Esophagus squamous epithelium (tissue), 5 donors: ENCODE measurements around the gene SLC13A4. TPM values are rescaled to one million over a fixed set of nuclear protein-coding genes. Genes with fewer than 3 reads are reported as not detected.

Experiments
- DNase-seq: peaks from one replicate; lab custom pipeline; 2025; lab: John Stamatoyannopoulos, UW
- H3K27ac ChIP-seq, 4 donors: fragments of 200-600 bp; sonication (generic); one replicate each; pipeline ENCODE4 v1.5.1; 2016 to 2019; ENCODE audit warnings: mild to moderate bottlenecking in 1 of 4
- H3K27me3 ChIP-seq, 4 donors: fragments of 200-600 bp; sonication (generic); 1 replicate in 3 of 4; 2 replicates in 1 of 4; pipeline versions ENCODE4 v1.5.1 to v1.6.0; 2017 to 2021; ENCODE audit warnings: antibody characterized with exemption in 1 of 4
- H3K36me3 ChIP-seq, 3 donors: fragments of 200-600 bp; sonication (generic); one replicate each; pipeline ENCODE4 v1.5.1; 2016 to 2019
- H3K4me1 ChIP-seq, 3 donors: fragments of 200-600 bp; sonication (generic); one replicate each; pipeline ENCODE4 v1.5.1; 2017 to 2019
- H3K4me3 ChIP-seq, 4 donors: fragments of 200-600 bp; sonication (generic); 1 replicate in 3 of 4; 2 replicates in 1 of 4; pipeline ENCODE4 v1.5.1; 2016 to 2019; ENCODE audit warnings: mild to moderate bottlenecking in 2 of 4, moderate library complexity in 1 of 4
- H3K9me3 ChIP-seq, 3 donors: fragments of 200-600 bp; sonication (generic); one replicate each; pipeline ENCODE4 v1.5.1; 2016 to 2019
- POLR2A ChIP-seq, 4 donors: fragments of 450-650 bp; IDR thresholded peaks; one replicate each; pipeline ENCODE4 v1.6.1; 2017; ENCODE audit warnings: antibody characterized with exemption in 4 of 4, mild to moderate bottlenecking in 4 of 4, moderate library complexity in 3 of 4
- WGBS, 2 donors: methylation state at CpG; one replicate each; pipeline ENCODE4 v1.1.5; 2018; 5-methylcytosine and 5-hydroxymethylcytosine counted together
- intact Hi-C: fragments of 100-400 bp; cut with DNase I; formaldehyde crosslinking; loops from one replicate; pipeline ENCODE4 v1.15.0; 2022
- total RNA-seq, 4 donors: library from RNA; depleted of rRNA; stranded (reverse); fragments of >200 nt; gene quantifications; one replicate each; pipeline ENCODE4 v1.1.0, GENCODE V29; 2016
- TF ChIP-seq, protein P1 (sequence below), 6 experiments: fragments of 450-650 bp in 4 of 6; fragments of 200-600 bp in 2 of 6; sonication (generic) in 2 of 6; IDR thresholded peaks; one replicate each; pipeline ENCODE4 v1.5.1; 2016 to 2019; ENCODE audit warnings: antibody characterized with exemption in 6 of 6, mild to moderate bottlenecking in 4 of 6, moderate library complexity in 4 of 6
- donor health status: DM: yes; HTN: yes; CAD: no.

Gene SLC13A4
- total RNA-seq, 4 donors from 2014 or later, result under 0.01 to 1.9 (median 1.5) TPM

DNA sequence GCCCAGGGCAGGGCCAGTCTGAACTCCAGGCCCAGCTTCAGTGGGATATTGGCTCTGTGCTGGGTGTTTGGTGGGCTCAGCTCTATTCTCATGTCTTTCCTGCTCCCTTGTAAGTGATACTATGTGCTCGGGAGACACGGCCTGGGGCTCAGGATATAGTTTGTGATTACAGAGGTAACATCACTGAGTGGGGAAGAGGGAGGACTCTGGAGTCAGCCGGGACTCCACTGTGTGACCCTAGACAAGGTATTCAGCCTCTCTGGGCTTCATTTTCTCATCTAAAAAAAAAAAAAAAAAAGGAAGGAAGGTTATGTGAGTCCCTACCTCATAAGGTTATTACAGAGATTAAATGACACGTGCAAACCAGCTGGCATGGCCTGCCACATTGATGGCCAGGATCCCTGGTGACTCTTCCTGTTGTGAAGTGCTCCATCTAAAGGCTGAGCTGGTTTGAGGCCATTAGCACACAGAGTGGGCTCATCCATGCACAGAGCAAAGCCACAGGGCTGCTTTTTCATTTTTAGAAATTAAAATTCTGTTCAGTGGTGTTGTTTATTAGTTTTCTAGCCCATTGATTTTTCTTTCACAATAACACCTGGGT, 15.7 kb downstream of the SLC13A4 start:
- TF ChIP-seq, protein P1, sequence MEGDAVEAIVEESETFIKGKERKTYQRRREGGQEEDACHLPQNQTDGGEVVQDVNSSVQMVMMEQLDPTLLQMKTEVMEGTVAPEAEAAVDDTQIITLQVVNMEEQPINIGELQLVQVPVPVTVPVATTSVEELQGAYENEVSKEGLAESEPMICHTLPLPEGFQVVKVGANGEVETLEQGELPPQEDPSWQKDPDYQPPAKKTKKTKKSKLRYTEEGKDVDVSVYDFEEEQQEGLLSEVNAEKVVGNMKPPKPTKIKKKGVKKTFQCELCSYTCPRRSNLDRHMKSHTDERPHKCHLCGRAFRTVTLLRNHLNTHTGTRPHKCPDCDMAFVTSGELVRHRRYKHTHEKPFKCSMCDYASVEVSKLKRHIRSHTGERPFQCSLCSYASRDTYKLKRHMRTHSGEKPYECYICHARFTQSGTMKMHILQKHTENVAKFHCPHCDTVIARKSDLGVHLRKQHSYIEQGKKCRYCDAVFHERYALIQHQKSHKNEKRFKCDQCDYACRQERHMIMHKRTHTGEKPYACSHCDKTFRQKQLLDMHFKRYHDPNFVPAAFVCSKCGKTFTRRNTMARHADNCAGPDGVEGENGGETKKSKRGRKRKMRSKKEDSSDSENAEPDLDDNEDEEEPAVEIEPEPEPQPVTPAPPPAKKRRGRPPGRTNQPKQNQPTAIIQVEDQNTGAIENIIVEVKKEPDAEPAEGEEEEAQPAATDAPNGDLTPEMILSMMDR (IDR thresholded peaks at IDR 0.05), result no peak
- TF ChIP-seq POLR2A (IDR thresholded peaks at IDR 0.05), result no peak
- Histone ChIP-seq H3K27me3 (peaks cover 0 to 10% (median 0%) of the 10 kb centered on the region in 4 donors), H3K9me3 (no peaks in the 10 kb centered on the region), H3K4me1 (peaks cover 6 to 45% (median 12%) of the 10 kb centered on the region in 3 donors), H3K36me3 (no peaks in the 10 kb centered on the region), H3K4me3 (no peak overlapping the region), H3K27ac (no peak overlapping the region)
- WGBS, 2 donors, result 65 to 74% methylated on average over 2 to 4 of the region's 4 CpGs
- intact Hi-C loops, result no loop called here
- no peak for DNase-seq

DNA sequence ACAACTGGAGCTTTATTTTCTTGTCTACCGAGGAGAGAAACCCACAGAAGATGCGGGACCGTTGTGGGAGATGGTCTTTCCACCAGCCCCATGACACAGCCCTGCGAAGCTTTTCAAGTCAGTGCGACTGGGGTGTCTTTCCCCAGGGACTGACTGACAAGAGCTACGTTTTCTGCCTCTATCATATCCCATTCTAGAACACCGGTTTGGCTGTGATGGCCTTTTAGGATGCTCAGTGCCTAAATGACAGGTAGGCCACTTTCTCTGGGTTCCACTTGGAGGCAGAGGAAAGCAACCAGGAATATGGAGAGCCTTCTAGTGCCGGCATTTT, 16.9 kb downstream of the SLC13A4 start:
- 59 to 73% methylated on average over 6 to 7 of the region's 8 CpGs for WGBS, 2 donors
- intact Hi-C loops, result no loop called here
- H3K4me3 ChIP-seq, result no peak overlapping the region
- peaks cover 0 to 10% (median 0%) of the 10 kb centered on the region in 4 donors for H3K27me3 ChIP-seq
- H3K9me3 ChIP-seq, result no peaks in the 10 kb centered on the region
- H3K27ac ChIP-seq, result no peak overlapping the region
- no peak for TF ChIP-seq POLR2A (IDR thresholded peaks at IDR 0.05)
- TF ChIP-seq, protein P1 (IDR thresholded peaks at IDR 0.05), result peak in 1 of 6 experiments; percentile 2
- DNase-seq, result no peak
- H3K36me3 ChIP-seq, result no peaks in the 10 kb centered on the region
- H3K4me1 ChIP-seq, result peaks cover 6 to 45% (median 15%) of the 10 kb centered on the region in 3 donors

DNA sequence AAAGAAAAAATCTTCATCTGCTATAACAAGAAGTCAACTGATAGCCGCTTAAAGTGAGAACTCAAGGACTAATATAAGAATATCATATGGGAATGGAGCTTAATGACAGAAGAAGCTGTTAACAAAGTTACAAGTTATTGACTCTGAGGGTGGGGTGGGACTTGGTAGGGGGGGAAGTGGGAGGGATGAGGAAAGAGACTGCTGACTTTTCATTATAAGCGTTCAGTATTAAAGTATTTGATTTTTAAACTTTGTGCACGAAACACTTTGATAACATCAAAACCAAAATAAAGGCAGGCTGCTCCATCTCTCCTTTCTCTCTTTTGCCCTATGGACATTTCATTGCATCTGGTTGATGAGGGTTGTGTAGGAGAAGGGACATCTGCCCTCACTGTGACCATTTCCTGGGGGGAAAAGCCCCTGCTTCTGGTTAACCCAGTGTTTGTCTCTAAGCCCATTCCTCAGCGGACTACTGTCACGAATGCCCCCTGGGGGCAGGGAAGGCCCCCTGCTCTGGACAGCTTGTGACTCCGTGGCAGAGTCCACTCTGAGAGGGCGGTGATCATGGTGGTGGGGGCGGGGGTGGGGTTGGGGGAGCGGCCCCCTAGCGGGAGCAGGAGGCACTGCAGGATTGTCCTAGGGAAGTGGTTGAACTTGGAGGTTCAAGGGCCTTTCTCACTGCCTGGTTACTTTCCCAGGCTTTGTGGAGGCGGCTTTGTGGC, 17.4 kb downstream of the SLC13A4 start:
- Histone ChIP-seq H3K36me3 (no peaks in the 10 kb centered on the region), H3K27ac (no peak overlapping the region), H3K9me3 (no peaks in the 10 kb centered on the region), H3K4me3 (no peak overlapping the region), H3K4me1 (peaks cover 12 to 50% (median 20%) of the 10 kb centered on the region in 3 donors), H3K27me3 (peaks cover 0 to 10% (median 0%) of the 10 kb centered on the region in 4 donors)
- no peak for TF ChIP-seq POLR2A (IDR thresholded peaks at IDR 0.05)
- TF ChIP-seq, protein P1 (IDR thresholded peaks at IDR 0.05), result peak in 1 of 6 experiments; percentile 51
- intact Hi-C loops, result no loop called here
- DNase-seq, result no peak
- WGBS, 2 donors, result 60 to 88% methylated on average over 3 to 7 of the region's 11 CpGs

DNA sequence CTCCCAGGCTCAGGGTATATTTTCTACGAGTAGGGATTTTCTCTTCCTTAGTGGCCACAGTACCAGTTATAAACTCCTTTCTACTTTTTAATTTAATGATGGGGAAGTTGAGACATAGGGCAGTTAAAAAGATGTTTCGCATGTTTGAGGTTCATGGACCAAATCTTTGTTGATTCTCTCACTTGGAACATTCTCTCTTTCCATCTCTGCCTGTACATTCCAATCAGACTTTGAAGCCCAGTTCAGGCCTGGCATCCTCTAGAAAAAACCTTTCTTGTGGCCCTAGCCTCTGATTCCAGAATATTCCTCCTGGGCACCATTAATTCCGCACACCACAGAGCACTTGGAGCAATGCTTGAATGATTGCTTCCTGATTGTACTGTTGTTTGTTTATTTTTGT, 18.5 kb downstream of the SLC13A4 start:
- WGBS, 2 donors, result 90 to 95% methylated on average over 3 of the region's 3 CpGs
- no peaks in the 10 kb centered on the region for H3K36me3 ChIP-seq
- H3K27ac ChIP-seq, result no peak overlapping the region
- no peak for DNase-seq
- no peak overlapping the region for H3K4me3 ChIP-seq
- peaks cover 13 to 55% (median 19%) of the 10 kb centered on the region in 3 donors for H3K4me1 ChIP-seq
- peaks cover 0 to 8% (median 0%) of the 10 kb centered on the region in 4 donors for H3K27me3 ChIP-seq
- no peaks in the 10 kb centered on the region for H3K9me3 ChIP-seq
- intact Hi-C loops, result no loop called here
- TF ChIP-seq, protein P1 (IDR thresholded peaks at IDR 0.05), result no peak
- TF ChIP-seq POLR2A (IDR thresholded peaks at IDR 0.05), result no peak

GRCh38 chr7:135708041-135708440, 19.9 kb downstream of the SLC13A4 start:
- Histone ChIP-seq H3K9me3 (no peaks in the 10 kb centered on the region), H3K36me3 (no peaks in the 10 kb centered on the region), H3K4me1 (peaks cover 13 to 51% (median 17%) of the 10 kb centered on the region in 3 donors), H3K27ac (peak overlapping the region; percentile 28 to 87 (median 81)), H3K27me3 (no peaks in the 10 kb centered on the region), H3K4me3 (no peak overlapping the region)
- TF ChIP-seq POLR2A (IDR thresholded peaks at IDR 0.05), result no peak
- TF ChIP-seq, protein P1 (IDR thresholded peaks at IDR 0.05), result no peak
- WGBS, 2 donors, result 84 to 91% methylated on average over 4 to 13 of the region's 14 CpGs
- intact Hi-C loops, result no loop called here
- DNase-seq, result no peak
